CD14-positive monocyte (primary cell): ENCODE data around the gene FOXJ3. TPM values are rescaled to one million over a fixed set of nuclear protein-coding genes. Genes with fewer than 3 reads are reported as not detected.

Experiments used
- DNase-seq, 3 donors: peaks; one replicate each; pipeline ENCODE4 v3.0.0-alpha.2; 2011 to 2022
- H2AFZ ChIP-seq: 2 replicates; pipeline ENCODE4 v1.6.0; 2012; ENCODE audit warnings: mild to moderate bottlenecking, low read depth, low read length, inconsistent platforms; ENCODE audit not compliant: insufficient read depth, poor library complexity, severe bottlenecking
- H3K27ac ChIP-seq, 2 donors: 1 replicate in 1 of 2; 2 replicates in 1 of 2; pipeline ENCODE4 v1.5.1; 2012 to 2013; ENCODE audit warnings: low read length in 2 of 2, control low read depth in 1 of 2, inconsistent platforms in 1 of 2, low read depth in 1 of 2, mild to moderate bottlenecking in 1 of 2
- H3K27me3 ChIP-seq, 2 donors: one replicate each; pipeline versions ENCODE4 v1.6.0 to v1.6.1; 2011 to 2013; ENCODE audit warnings: low read length in 2 of 2; ENCODE audit not compliant: control insufficient read depth in 2 of 2, insufficient read depth in 2 of 2
- H3K36me3 ChIP-seq, 2 donors: replicated peaks in 1 of 2; 1 replicate in 1 of 2; 2 replicates in 1 of 2; pipeline versions ENCODE4 v1.5.1 to v1.6.1; 2012 to 2013; ENCODE audit warnings: low read length in 2 of 2, control low read depth in 1 of 2, inconsistent platforms in 1 of 2, mild to moderate bottlenecking in 1 of 2; ENCODE audit not compliant: insufficient read depth in 2 of 2, control insufficient read depth in 1 of 2
- H3K4me1 ChIP-seq, 2 donors: 1 replicate in 1 of 2; 2 replicates in 1 of 2; pipeline versions ENCODE4 v1.5.1 to v1.6.1; 2012 to 2013; ENCODE audit warnings: low read length in 2 of 2, control low read depth in 1 of 2, inconsistent platforms in 1 of 2, mild to moderate bottlenecking in 1 of 2, moderate library complexity in 1 of 2; ENCODE audit not compliant: insufficient read depth in 2 of 2, control insufficient read depth in 1 of 2
- H3K4me2 ChIP-seq: replicated peaks from 2 replicates; pipeline ENCODE3; 2012; ENCODE audit warnings: low read length, moderate library complexity, mild to moderate bottlenecking; ENCODE audit not compliant: poor library complexity, severe bottlenecking; ENCODE audit errors: extremely low read depth
- H3K4me3 ChIP-seq, 3 experiments: fragments of 200-600 bp in 1 of 3; sonication (generic) in 1 of 3; replicated peaks in 1 of 3; 1 replicate in 2 of 3; 2 replicates in 1 of 3; pipeline ENCODE4 v1.5.1; 2011 to 2013; ENCODE audit warnings: low read length in 3 of 3, mild to moderate bottlenecking in 3 of 3, control low read depth in 2 of 3, low read depth in 2 of 3, inconsistent platforms in 1 of 3, moderate library complexity in 1 of 3
- H3K79me2 ChIP-seq: 2 replicates; pipeline ENCODE4 v1.6.0; 2012; ENCODE audit warnings: mild to moderate bottlenecking, control low read depth, inconsistent platforms, low read length, moderate library complexity; ENCODE audit not compliant: insufficient read depth
- H3K9ac ChIP-seq: 2 replicates; pipeline ENCODE4 v1.6.0; 2017; ENCODE audit warnings: low read length, mild to moderate bottlenecking; ENCODE audit not compliant: insufficient read depth, poor library complexity, severe bottlenecking
- H3K9me3 ChIP-seq, 2 donors: replicated peaks in 1 of 2; 1 replicate in 1 of 2; 2 replicates in 1 of 2; pipeline versions ENCODE4 v1.5.1 to v1.6.1; 2012 to 2013; ENCODE audit warnings: low read length in 2 of 2, control low read depth in 1 of 2; ENCODE audit not compliant: control insufficient read depth in 1 of 2, insufficient read depth in 1 of 2
- H4K20me1 ChIP-seq: 2 replicates; pipeline ENCODE4 v1.6.0; 2012; ENCODE audit warnings: mild to moderate bottlenecking, low read length, control low read depth, moderate library complexity; ENCODE audit not compliant: insufficient read depth
- H3K27ac Mint-ChIP-seq, 7 donors: one replicate each; pipeline ENCODE4 v1.8.0; 2020; ENCODE audit warnings: mild to moderate bottlenecking in 7 of 7, mixed read lengths in 7 of 7, moderate library complexity in 6 of 7, inconsistent platforms in 2 of 7
- H3K27me3 Mint-ChIP-seq, 3 donors: one replicate each; pipeline ENCODE4 v1.8.0; 2021 to 2022; ENCODE audit warnings: low read depth in 3 of 3, mild to moderate bottlenecking in 3 of 3, mixed read lengths in 3 of 3, moderate library complexity in 3 of 3, inconsistent platforms in 1 of 3
- H3K36me3 Mint-ChIP-seq, 2 donors: one replicate each; pipeline ENCODE4 v1.8.0; 2020; ENCODE audit warnings: mixed read lengths in 2 of 2, inconsistent platforms in 1 of 2, mild to moderate bottlenecking in 1 of 2
- H3K4me1 Mint-ChIP-seq: one replicate; pipeline ENCODE4 v1.8.0; 2020; ENCODE audit warnings: mild to moderate bottlenecking, mixed read lengths
- H3K4me3 Mint-ChIP-seq, 2 donors: one replicate each; pipeline ENCODE4 v1.8.0; 2020; ENCODE audit warnings: mild to moderate bottlenecking in 2 of 2, mixed read lengths in 2 of 2, moderate library complexity in 1 of 2
- H3K9me3 Mint-ChIP-seq, 7 donors: one replicate each; pipeline ENCODE4 v1.8.0; 2020 to 2022; ENCODE audit warnings: mixed read lengths in 7 of 7, mild to moderate bottlenecking in 6 of 7, moderate library complexity in 6 of 7, inconsistent platforms in 2 of 7
- CTCF ChIP-seq: fragments of 200-600 bp; IDR thresholded peaks from one replicate; pipeline ENCODE4 v1.8.0; 2022; ENCODE audit warnings: antibody characterized with exemption, mild to moderate bottlenecking
- WGBS: methylation state at CpG from one replicate; pipeline ENCODE4 v1.1.5; 2013; ENCODE audit warnings: missing lambda C conversion rate; ENCODE audit not compliant: insufficient coverage; 5-methylcytosine and 5-hydroxymethylcytosine counted together
- intact Hi-C, 2 donors: fragments of 100-400 bp; cut with micrococcal nuclease; formaldehyde crosslinking; loops; one replicate each; pipeline versions ENCODE4 v1.15.0 to v1.15.1; 2023
- polyA plus RNA-seq, 3 donors: library from polyadenylated mRNA; depleted of rRNA in 1 of 3; unstranded in 2 of 3; stranded (reverse) in 1 of 3; fragments of 300-500 nt in 2 of 3; fragments of >200 nt in 1 of 3; fragmentation: Illumina TruSeq in 2 of 3; gene quantifications; 1 replicate in 2 of 3; 2 replicates in 1 of 3; pipeline ENCODE4 v1.2.3, GENCODE V29; 2012 to 2021

The FOXJ3 gene
- polyA plus RNA-seq, 3 donors = 10.2 to 18.5 (median 18.4) TPM

DNA sequence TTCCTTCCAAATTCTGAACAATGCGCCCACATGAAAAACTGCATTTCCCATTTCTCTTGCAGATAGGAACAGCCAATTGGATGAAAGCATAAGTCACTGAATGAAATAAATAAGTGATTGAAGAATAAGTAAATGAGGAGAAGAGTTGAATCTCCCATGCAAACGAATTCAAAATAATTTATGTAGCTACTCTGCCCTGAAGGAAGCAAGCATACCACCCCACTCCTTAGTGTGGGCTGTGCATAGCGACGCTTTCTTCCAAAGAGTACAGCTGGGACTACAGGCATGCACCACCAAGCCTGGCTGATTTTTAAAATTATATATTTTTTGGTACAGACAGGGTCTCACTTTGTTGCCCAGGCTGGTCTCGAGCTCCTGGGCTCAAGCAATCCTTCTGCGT is 29.1 kb upstream of the FOXJ3 start:
- Histone ChIP-seq H3K9me3 (no peaks in the 10 kb centered on the region), H3K27me3 (peaks cover 0 to 3% of the 10 kb centered on the region in 2 donors), H3K79me2 (no peaks in the 10 kb centered on the region), H3K36me3 (no peaks in the 10 kb centered on the region), H4K20me1 (no peaks in the 10 kb centered on the region), H3K9ac (no peak overlapping the region), H3K4me3 (no peak overlapping the region), H3K4me2 (no peak overlapping the region), H3K27ac (no peak overlapping the region), H3K4me1 (no peaks in the 10 kb centered on the region), H2AFZ (no peak overlapping the region)
- Mint-ChIP-seq H3K4me3 (no peak overlapping the region), H3K9me3 (peaks cover 0 to 4% (median 0%) of the 10 kb centered on the region in 7 donors), H3K4me1 (no peaks in the 10 kb centered on the region), H3K27ac (no peak overlapping the region), H3K27me3 (peaks cover 2 to 5% (median 3%) of the 10 kb centered on the region in 3 donors), H3K36me3 (no peaks in the 10 kb centered on the region)
- DNase-seq = no peak
- no peak for TF ChIP-seq CTCF
- 95% methylated on average over 2 of the region's 6 CpGs for WGBS
- intact Hi-C loops = no loop called here

GRCh38 chr1:42359466-42359865 is 24.4 kb upstream of the FOXJ3 start:
- Mint-ChIP-seq H3K9me3 (peaks cover 0 to 5% (median under 1%) of the 10 kb centered on the region in 7 donors), H3K4me1 (no peaks in the 10 kb centered on the region), H3K27me3 (peaks cover 5 to 10% (median 9%) of the 10 kb centered on the region in 3 donors), H3K36me3 (no peaks in the 10 kb centered on the region), H3K4me3 (peak overlapping the region in 1 of 2 donors; percentile 17), H3K27ac (no peak overlapping the region)
- Histone ChIP-seq H3K4me2 (no peak overlapping the region), H3K79me2 (no peaks in the 10 kb centered on the region), H3K4me3 (no peak overlapping the region), H3K27ac (no peak overlapping the region), H3K9me3 (no peaks in the 10 kb centered on the region), H2AFZ (no peak overlapping the region), H3K9ac (no peak overlapping the region), H3K4me1 (no peaks in the 10 kb centered on the region), H3K27me3 (no peaks in the 10 kb centered on the region), H3K36me3 (no peaks in the 10 kb centered on the region), H4K20me1 (no peaks in the 10 kb centered on the region)
- intact Hi-C loops = no loop called here
- WGBS = no CpG with 5 or more reads among the region's 1 CpG
- no peak for DNase-seq
- TF ChIP-seq CTCF = no peak
